ENCODE data around the gene SLC13A5. TPM values are rescaled to one million over a fixed set of nuclear protein-coding genes. Genes with fewer than 3 reads are reported as not detected.
A peak's percentile ranks its signal among the peaks of the same experiment; 100 is the strongest.
"Not testable (repeated sequence)": the region's sequence is repeated elsewhere in the genome, so short reads cannot be mapped to it uniquely, and the experiment has no call there.

The SLC13A5 gene
- total RNA-seq, 2 donors from 2014 or later, result not detected

DNA sequence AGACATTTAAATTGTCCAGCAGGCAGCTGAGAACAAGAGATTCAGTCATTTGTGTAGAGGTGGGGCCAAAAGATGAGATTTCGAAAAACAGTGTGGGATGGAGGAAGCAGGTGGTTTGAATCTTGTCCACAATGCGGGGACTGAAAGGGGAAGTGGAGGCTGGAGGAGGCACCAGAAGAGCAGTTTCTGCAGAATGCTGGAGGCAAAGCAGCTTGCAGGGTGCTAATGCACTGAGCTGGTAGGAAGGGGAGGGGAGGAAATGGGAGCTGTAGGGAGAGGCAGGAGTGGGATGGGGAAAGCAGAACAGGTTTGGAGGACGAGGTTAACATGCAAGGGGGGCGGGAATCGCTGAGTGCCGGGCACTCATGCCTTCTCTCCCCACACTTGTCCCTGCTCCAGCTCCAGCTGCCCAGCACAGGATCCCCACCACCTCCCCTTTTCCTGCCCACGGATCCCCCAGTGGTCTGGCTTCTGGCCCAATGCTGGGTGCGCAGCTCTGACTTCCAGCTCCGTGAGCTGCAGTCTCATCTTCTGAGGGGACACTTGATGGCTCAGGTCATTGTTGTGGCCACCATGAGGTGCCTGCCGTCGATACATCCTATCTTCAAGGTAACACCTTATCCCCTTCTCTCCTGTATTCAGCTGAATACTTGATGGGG is 52.2 kb downstream of the SLC13A5 start:
- Mint-ChIP-seq H3K27me3 (no peaks in the 10 kb centered on the region), H3K4me3 (no peak overlapping the region)

DNA sequence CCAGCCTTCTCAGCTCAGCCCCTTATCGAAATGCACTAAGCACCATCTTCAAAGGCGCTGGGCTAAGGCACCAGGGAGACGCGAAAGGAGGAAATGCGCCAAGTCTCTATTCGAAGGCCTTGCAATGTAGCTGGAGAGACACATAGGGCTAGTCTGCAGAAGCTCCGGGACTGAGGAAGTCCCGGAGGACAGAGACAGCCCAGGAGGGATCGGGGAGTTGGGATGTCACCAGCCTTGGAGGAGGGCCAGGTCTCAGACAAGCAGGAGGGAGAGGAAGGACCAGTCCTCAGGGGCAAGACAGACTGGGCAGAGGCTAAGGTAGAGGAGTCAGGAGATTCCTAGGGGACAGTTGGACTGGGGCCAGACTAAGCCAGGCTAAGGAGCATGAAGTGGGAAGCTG is 53.1 kb downstream of the SLC13A5 start:
- Mint-ChIP-seq H3K4me1 (peaks cover 26% of the 10 kb centered on the region), H3K27ac (peak overlapping the region; percentile 83), H3K4me3 (no peak overlapping the region), H3K27me3 (no peaks in the 10 kb centered on the region), H3K36me3 (ENCODE audit: low read depth) (peaks cover 5% of the 10 kb centered on the region)
- no peaks in the 10 kb centered on the region for H3K9me3 ChIP-seq (ENCODE audit: control insufficient read depth, low read length, poor library complexity, severe bottlenecking)
- DNase-seq (no peak), ATAC-seq (no peak)

More for the DNA sequence above, 52.2 kb downstream of the SLC13A5 start:
- ATAC-seq (no peak), DNase-seq (no peak)
- H3K36me3 Mint-ChIP-seq (ENCODE audit: low read depth), result peaks cover 5% of the 10 kb centered on the region
- H3K4me1 Mint-ChIP-seq, result peaks cover 28% of the 10 kb centered on the region
- no peaks in the 10 kb centered on the region for H3K9me3 ChIP-seq (ENCODE audit: control insufficient read depth, low read length, poor library complexity, severe bottlenecking)
- peak overlapping the region; percentile 83 for H3K27ac Mint-ChIP-seq

DNA sequence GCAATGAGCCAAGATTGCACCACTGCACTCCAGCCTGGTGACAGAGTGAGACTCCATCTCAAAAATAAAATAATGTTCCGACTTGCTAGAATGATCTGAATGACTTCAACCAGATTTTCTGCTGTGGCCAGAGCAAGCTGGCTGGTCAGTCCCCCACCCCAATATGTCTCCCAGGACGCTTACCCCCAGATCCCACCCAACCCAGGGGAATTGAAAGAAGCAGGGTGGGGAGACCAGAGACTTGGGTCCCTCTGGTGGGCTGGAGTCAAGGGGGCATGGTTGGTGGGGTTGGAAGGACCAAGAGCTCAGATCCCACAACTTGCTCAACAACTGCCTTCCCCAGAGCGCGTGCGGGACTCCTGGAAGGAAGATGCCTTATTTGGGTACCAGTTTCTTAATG is 54.8 kb downstream of the SLC13A5 start:
- not testable (repeated sequence) for H3K4me3 Mint-ChIP-seq; H3K36me3 Mint-ChIP-seq (ENCODE audit: low read depth); H3K9me3 ChIP-seq (ENCODE audit: control insufficient read depth, low read length, poor library complexity, severe bottlenecking); DNase-seq; ATAC-seq; H3K27me3 Mint-ChIP-seq
- H3K4me1 Mint-ChIP-seq, result peaks cover 30% of the 10 kb centered on the region
- H3K27ac Mint-ChIP-seq, result peak overlapping the region; percentile 21

DNA sequence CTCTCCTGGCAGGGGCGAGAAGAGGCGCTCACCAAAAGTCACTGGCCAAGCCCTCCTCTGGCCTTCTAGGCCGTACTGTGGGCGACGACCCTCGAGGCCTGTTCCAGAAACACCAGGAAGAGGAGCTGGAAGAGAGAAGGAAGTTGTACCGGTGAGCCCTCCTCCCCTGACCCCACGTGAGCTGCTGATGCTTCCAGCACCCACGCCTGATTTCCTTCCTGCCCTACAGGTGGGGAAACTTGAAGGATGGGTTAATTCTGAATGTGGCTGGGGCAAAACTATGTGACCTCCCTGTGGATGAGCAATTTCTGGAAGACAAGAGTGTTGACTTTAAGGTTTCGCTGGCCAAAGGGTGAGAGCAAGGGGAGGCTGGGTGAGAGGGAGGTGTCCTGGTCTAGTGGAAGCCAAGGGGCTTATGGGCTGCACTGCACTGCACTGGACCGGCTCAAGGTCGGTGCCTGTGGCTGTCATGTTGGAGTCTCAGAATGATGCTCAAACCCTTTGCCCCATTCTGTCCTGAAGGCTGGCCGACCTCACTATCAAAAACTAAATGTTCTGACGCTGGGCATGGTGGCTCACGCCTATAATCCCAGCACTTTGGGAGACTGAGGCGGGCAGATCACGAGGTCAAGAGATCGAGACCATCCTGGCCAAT is 55.4 kb downstream of the SLC13A5 start:
- Mint-ChIP-seq H3K4me1 (peaks cover 36% of the 10 kb centered on the region), H3K4me3 (peak overlapping the region; percentile 94), H3K36me3 (ENCODE audit: low read depth) (peaks cover 5% of the 10 kb centered on the region), H3K27ac (peak overlapping the region; percentile 86), H3K27me3 (no peaks in the 10 kb centered on the region)
- ATAC-seq (no peak), DNase-seq (no peak)
- no peaks in the 10 kb centered on the region for H3K9me3 ChIP-seq (ENCODE audit: control insufficient read depth, low read length, poor library complexity, severe bottlenecking)

DNA sequence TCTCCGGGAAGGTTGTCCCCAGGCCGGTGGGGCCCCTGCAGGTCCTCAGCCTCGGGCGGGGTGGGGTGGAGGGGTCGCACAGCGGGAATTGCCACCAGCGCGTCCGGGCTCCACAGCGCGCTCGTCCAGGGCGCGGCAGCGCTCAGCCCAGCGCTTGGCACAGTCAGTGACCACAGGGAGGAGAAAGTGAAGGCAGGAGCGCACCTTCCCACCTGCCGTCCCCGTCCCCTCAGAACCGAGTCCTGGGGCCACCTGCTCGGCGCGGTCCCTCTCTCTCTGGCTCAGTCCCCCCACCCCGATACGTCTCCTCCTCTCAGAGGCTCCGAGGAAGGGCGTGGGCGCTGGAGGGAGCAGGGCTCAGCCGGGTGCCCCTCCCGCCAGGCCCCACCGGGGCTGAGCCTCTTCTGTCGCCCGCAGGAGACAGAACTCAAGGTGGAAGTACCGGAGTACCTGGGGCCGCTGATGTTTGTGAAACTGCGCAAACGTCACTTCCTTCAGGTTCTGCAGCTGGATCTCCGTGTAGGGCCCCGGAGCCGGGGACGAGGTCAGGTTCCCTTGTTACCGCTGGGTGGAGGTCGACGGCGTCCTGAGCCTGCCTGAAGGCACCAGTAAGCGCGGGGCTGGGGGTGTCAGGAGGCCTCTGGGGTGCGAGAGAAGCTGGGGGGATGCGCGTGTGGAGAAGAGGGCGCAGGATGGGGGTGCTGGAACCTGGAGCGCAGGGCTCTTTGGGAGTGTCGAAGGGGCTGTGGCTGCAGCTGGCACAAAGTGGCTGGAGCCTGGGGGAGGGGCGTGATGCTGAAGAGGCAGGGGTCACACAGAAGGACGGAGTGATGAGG is 56.2 kb downstream of the SLC13A5 start:
- Mint-ChIP-seq H3K4me1 (peaks cover 39% of the 10 kb centered on the region), H3K27ac (peak overlapping the region; percentile 86), H3K4me3 (peak overlapping the region; percentile 94)
- ATAC-seq (peak; percentile 94), DNase-seq (peak in 2 of 3 donors; percentile 42 to 46)
- H3K36me3 Mint-ChIP-seq (ENCODE audit: low read depth); H3K9me3 ChIP-seq (ENCODE audit: control insufficient read depth, low read length, poor library complexity, severe bottlenecking); H3K27me3 Mint-ChIP-seq: not testable (repeated sequence)

DNA sequence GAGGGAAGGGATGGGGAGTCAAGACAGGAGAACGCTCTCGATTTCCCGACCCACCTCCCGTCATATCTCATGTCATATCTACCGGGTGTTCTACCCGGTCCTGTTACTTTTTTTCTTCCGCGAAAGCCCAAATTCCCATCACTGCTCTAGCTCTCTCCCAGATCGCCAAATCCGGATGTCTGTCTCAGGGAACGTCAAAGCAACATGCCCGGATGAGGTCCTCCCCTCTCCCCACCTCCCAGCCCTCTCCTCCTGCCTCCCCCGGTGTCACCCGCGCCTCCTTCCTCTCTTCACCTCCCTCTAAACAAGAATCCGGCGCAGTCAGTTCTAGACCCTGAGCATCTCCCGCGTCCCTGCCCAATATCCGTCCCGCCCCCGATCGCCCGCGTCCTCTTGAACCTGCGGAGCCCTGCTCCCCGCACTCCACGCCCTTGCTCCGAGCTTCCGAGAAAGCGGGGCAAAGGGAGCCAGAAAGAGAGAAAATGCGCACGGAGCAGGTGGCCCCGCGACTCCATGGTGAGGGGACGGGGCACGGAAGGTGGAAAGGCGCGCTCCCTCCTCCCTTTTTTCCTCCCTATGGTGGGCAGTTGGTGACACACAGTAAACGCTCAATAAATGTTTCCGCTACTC is 57.3 kb downstream of the SLC13A5 start:
- ATAC-seq; H3K36me3 Mint-ChIP-seq (ENCODE audit: low read depth); H3K9me3 ChIP-seq (ENCODE audit: control insufficient read depth, low read length, poor library complexity, severe bottlenecking); H3K27me3 Mint-ChIP-seq; DNase-seq: not testable (repeated sequence)
- Mint-ChIP-seq H3K4me3 (peak overlapping the region; percentile 82), H3K27ac (peak overlapping the region; percentile 14), H3K4me1 (peaks cover 37% of the 10 kb centered on the region)

DNA sequence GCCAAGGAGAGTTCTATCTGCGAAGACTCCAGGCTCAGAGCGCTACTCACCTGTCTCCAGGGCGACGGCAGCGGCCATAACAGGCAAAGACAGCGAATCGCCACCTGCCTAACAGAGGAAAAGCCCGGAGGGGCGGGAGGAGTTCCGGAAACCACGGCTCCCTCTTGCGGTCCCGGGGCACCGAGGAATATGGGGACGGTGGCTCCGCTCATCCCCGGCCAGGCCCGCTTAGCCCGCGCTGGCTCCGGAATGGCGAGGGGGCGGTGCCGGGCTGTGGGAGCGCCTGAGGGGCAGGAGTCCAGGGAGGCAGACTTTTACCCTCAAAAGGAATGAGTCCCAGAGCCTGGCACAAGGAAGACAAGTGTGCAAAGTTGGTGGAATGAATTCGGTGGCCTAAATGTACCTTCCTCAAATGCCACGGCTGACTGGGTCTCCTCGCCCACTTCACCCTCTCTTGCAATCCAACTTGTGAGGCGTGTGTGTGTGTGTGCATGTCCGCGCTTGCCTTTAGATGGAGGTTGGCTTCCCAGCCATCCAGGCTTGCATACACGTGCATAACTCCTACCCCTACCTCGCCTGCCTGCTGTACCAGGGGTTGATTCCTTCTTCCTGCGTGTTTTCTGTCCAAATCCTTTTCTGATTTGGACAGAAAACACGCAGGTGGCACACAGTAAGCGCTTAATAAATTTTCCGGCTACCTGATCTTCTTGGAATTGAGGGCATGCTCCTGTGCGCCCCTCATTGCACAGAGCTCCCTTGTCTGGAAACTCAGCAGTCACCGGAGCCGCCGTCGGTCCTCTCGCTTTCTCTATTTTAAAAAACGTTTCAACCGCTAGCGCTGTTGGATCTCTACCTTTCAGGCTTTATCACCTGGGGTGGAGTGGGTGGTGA is 58.1 kb downstream of the SLC13A5 start:
- Mint-ChIP-seq H3K4me3 (peak overlapping the region; percentile 70), H3K27ac (peak overlapping the region; percentile 14), H3K27me3 (no peaks in the 10 kb centered on the region), H3K36me3 (ENCODE audit: low read depth) (no peaks in the 10 kb centered on the region), H3K4me1 (peaks cover 34% of the 10 kb centered on the region)
- DNase-seq, result no peak
- H3K9me3 ChIP-seq (ENCODE audit: control insufficient read depth, low read length, poor library complexity, severe bottlenecking), result no peaks in the 10 kb centered on the region
- ATAC-seq, result no peak

DNA sequence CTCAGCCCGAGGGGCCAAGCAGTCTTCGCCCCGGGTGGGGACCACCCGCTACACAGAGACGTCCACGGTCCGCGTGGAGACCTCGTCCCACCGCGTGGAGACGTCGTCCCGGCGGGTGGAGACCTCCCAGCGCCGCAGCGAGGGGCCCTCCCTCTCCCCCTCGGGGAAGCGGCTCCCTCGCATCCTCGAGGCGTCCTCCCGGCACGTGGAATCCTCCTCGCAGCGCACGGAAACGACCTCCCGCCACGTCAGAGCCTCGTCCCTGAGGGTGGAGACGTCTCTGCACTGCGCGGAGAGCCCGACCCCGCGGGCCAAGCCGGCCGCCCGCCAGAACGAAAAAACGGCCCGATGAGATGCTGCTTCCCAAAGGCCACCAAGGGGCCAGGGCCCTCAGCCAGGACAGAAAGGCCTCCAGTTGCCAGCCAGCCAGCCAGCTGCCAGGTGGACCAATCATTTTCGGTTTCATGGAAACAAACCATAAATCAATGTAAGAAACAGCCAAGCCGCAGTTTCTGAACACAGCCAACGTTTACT is 61.2 kb downstream of the SLC13A5 start:
- no peak for ATAC-seq
- Mint-ChIP-seq H3K4me3 (peak overlapping the region; percentile 73), H3K4me1 (peaks cover 44% of the 10 kb centered on the region), H3K27ac (peak overlapping the region; percentile 72), H3K36me3 (ENCODE audit: low read depth) (peaks cover 2% of the 10 kb centered on the region), H3K27me3 (no peaks in the 10 kb centered on the region)
- H3K9me3 ChIP-seq (ENCODE audit: control insufficient read depth, low read length, poor library complexity, severe bottlenecking), result no peaks in the 10 kb centered on the region
- peak in 2 of 3 donors; percentile 27 to 36 for DNase-seq

DNA sequence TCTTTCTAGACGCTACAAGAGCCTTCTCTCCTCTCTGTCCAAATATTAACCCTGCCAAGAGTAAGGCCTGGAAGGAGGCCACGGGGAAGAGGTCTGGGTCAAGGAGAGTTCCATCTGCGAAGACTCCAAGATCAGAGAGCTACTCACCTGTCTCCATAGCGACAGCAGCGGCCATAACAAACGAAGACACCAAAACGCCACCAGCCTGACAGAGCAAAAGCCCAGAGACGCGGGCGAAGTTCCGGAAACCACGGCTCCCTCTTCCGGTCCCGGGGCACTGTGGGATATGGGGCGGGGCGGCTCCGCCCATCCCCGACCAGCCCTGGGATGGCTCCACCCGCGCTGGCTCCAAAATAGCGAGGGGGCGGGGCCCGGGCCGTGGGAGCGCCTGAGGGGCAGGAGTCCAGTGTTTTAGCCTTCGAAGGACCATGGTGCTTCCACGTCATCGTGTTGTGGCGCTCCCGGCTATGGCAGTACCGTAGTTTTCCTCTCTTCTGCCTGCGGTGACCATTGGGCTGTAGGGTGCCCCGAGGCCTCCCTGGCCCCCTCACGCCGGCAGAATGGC is 61.7 kb downstream of the SLC13A5 start, which contains the start of the genes C17orf100 and MED31:
TSS of gene C17orf100 (plus strand) at position 409 of the 565 bp plus-strand sequence. CDS start at position 561, 152 bp downstream.
TSS of gene MED31 (minus strand) at position 252 of the 565 bp plus-strand sequence. CDS start at position 175, 77 bp downstream.
- H3K27ac Mint-ChIP-seq, result peak within 1 kb of the TSS; percentile 99
- peaks cover 2% of the 10 kb centered on the region for H3K36me3 Mint-ChIP-seq (ENCODE audit: low read depth)
- H3K9me3 ChIP-seq (ENCODE audit: control insufficient read depth, low read length, poor library complexity, severe bottlenecking), result no peaks in the 10 kb centered on the region
- H3K4me1 Mint-ChIP-seq, result peaks cover 45% of the 10 kb centered on the region
- peak within 1 kb of the TSS; percentile 94 for H3K4me3 Mint-ChIP-seq
- DNase-seq, result peak; percentile 89 to 92 (median 89)
- H3K27me3 Mint-ChIP-seq, result no peaks in the 10 kb centered on the region
- peak; percentile 86 for ATAC-seq

DNA sequence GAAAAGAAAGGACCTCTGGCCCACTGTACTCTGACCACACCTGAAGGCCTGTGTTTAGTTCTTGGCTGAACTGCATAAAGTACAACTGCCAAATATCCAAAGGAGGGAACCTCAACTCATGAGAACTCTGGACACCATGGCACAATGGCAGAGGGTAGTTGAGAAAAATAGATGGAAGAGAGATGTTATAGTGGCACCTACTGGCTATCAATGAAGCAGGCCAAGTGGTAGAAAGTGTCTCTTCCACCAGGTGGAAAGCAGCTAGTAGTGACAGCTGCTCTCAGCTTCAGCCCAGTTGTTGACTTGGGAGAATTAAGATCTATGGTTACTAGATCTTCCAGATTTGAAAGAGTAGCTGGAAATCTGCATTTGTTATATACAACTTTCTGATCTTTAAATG is 65.0 kb downstream of the SLC13A5 start:
- Mint-ChIP-seq H3K27ac (peak overlapping the region; percentile 72), H3K4me3 (peak overlapping the region; percentile 41), H3K36me3 (ENCODE audit: low read depth) (peaks cover 2% of the 10 kb centered on the region), H3K4me1 (peaks cover 48% of the 10 kb centered on the region), H3K27me3 (no peaks in the 10 kb centered on the region)
- DNase-seq (no peak), ATAC-seq (no peak)
- no peaks in the 10 kb centered on the region for H3K9me3 ChIP-seq (ENCODE audit: control insufficient read depth, low read length, poor library complexity, severe bottlenecking)

DNA sequence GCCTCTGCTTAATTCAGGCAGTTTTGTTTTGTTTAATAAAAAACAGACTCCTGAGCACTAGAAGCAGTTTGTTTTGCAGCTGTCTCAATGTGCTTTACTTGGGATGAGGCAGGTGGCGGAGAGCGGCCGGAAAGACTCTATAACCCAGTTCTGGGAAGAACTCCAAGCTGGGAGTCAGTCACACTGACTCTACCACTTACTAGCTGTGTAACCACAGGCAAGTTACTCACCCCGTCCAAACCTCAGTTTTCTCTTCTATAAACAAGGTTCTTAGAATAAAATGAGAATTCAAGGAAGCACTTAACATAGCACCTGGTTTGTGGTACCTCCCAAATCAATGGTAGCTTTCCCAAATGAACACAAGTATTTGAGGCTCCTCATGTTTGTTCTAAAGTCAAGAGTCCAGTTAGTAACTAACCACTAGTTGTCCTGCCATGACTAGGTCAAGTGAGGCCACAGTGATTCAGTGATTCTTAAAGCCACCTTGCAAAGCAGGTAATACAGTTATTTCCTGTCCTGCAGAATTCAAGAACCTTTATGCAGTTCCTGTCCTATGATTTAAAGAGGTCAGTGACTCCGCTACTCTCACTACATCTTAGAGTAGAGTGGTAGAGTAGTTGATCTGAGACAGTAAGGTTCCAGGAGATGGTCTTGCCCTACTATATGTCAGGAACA is 69.6 kb downstream of the SLC13A5 start:
- no peaks in the 10 kb centered on the region for H3K27me3 Mint-ChIP-seq
- H3K4me3 Mint-ChIP-seq, result no peak overlapping the region
- H3K27ac Mint-ChIP-seq, result peak overlapping the region; percentile 95
- ATAC-seq (no peak), DNase-seq (no peak)
- no peaks in the 10 kb centered on the region for H3K36me3 Mint-ChIP-seq (ENCODE audit: low read depth)
- peaks cover 42% of the 10 kb centered on the region for H3K4me1 Mint-ChIP-seq
- H3K9me3 ChIP-seq (ENCODE audit: control insufficient read depth, low read length, poor library complexity, severe bottlenecking), result no peaks in the 10 kb centered on the region
